Heart right ventricle (tissue), 16 donors: ENCODE data around the gene CREB3L2. TPM values are rescaled to one million over a fixed set of nuclear protein-coding genes. Genes with fewer than 3 reads are reported as not detected.

Experiments
- ATAC-seq, 8 donors: fragments of 200-7000 bp; cut with Tn5 transposase; one replicate each; pipeline ENCODE4 v1.9.1; 2020; ENCODE audit warnings: mild to moderate bottlenecking in 8 of 8, moderate library complexity in 8 of 8, moderate number of reproducible peaks in 1 of 8
- DNase-seq, 2 donors: peaks; one replicate each; pipeline ENCODE4 v3.0.0-alpha.2; 2020
- H3K27ac ChIP-seq, 10 donors: fragments of 200-600 bp; sonication (generic) in 2 of 10; one replicate each; pipeline versions ENCODE4 v1.5.0 to v1.8.0; 2020 to 2022; ENCODE audit warnings: mild to moderate bottlenecking in 3 of 10
- H3K27me3 ChIP-seq, 7 donors: fragments of 200-600 bp; one replicate each; pipeline ENCODE4 v1.8.0; 2021 to 2022; ENCODE audit warnings: mild to moderate bottlenecking in 2 of 7
- H3K36me3 ChIP-seq, 9 donors: fragments of 200-600 bp; sonication (generic) in 1 of 9; one replicate each; pipeline versions ENCODE4 v1.5.0 to v1.8.0; 2020 to 2022; ENCODE audit warnings: mild to moderate bottlenecking in 2 of 9
- H3K4me1 ChIP-seq, 9 donors: fragments of 200-600 bp; sonication (generic) in 1 of 9; one replicate each; pipeline versions ENCODE4 v1.5.0 to v1.8.0; 2020 to 2022; ENCODE audit warnings: mild to moderate bottlenecking in 4 of 9
- H3K4me3 ChIP-seq, 10 donors: fragments of 200-600 bp; sonication (generic) in 2 of 10; one replicate each; pipeline versions ENCODE4 v1.5.0 to v1.8.0; 2020 to 2022; ENCODE audit warnings: mild to moderate bottlenecking in 7 of 10, moderate library complexity in 2 of 10
- H3K9me3 ChIP-seq, 11 donors: fragments of 200-600 bp in 10 of 11; sonication (generic) in 2 of 11; one replicate each; pipeline versions ENCODE4 v1.5.0 to v1.8.0; 2013 to 2022; ENCODE audit warnings: mild to moderate bottlenecking in 2 of 11, control low read depth in 1 of 11, moderate library complexity in 1 of 11
- WGBS, 2 donors: extraction: QIAGEN DNeasy Blood & Tissue Kit; methylation state at CpG; one replicate each; pipeline ENCODE4 v1.1.7; 2013; ENCODE audit warnings: inconsistent platforms in 1 of 2; 5-methylcytosine and 5-hydroxymethylcytosine counted together
- intact Hi-C, 10 donors: fragments of 100-400 bp; cut with DNase I; formaldehyde crosslinking; loops; one replicate each; pipeline versions ENCODE4 v1.11.1 to v1.14.2; 2022
- polyA plus RNA-seq, 2 donors: library from polyadenylated mRNA; stranded (reverse); fragments of 200-250 nt; gene quantifications; one replicate each; pipeline ENCODE4 v1.2.3, GENCODE V29; 2013
- total RNA-seq, 10 donors: library from RNA; stranded (reverse); fragmentation: NEBNext Ultra II Directional in 3 of 10; extraction: Animal tissue kit (Norgen Biotek cat#: 25700) in 3 of 10; gene quantifications; one replicate each; pipeline versions ENCODE4 v1.2.1 to v1.2.4, GENCODE V29; 2021 to 2023
- TF ChIP-seq, protein P1 (sequence below), 9 donors: fragments of 200-600 bp; sonication (generic) in 2 of 9; IDR thresholded peaks; one replicate each; pipeline versions ENCODE4 v1.5.0 to v1.8.0; 2021 to 2022; ENCODE audit warnings: antibody characterized with exemption in 9 of 9, mild to moderate bottlenecking in 5 of 9, moderate library complexity in 1 of 9
- donor health status: Arrhythmogenic right ventricular cardiomyopathy.
- donor health status: ischemic (EF 13 %, LVEDD 7.1; RV severe dilation, severe dysfunction).
- donor health status: healthy with polysubstance abuse.
- donor health status: DM: no; HTN: yes; CAD: no.
- donor health status: DM: no; HTN: no; CAD: no.
- donor health status: ischemic (EF 25% LVEDD 6.9; RV normal size, moderate dysfunction).
- donor health status: ischemic (EF 25% LVEDD 5.7; RV mildly dilated, moderate dysfunction).
- donor health status: healthy.
- donor health status: DM: yes; HTN: yes; CAD: no.
- donor health status: Ischemic cardiomyopathy.
- donor health status: ischemic (EF 35%, LVEDD 5.7; RV mildly dilated, moderate dysfunction).
- donor health status: nonischemic (EF 11% LVEDD 7.7; RV severe dilation, severe dysfunction).
- donor health status: DM: yes; HTN: yes; CAD: no.
- donor health status: PGD.
- donor health status: ischemic (EF 29% LVEDD 5.4; RV normal size, mild dysfunction).
- donor health status: nonischemic (EF 23%, LVEDD 6.1; RV moderate dilation, normal function).

Gene CREB3L2
- total and polyA plus RNA-seq, 12 donors: 4.2 to 34.2 (median 23.3) TPM

GRCh38 chr7:137870078-137870477, 131.8 kb downstream of the CREB3L2 start:
- peaks cover 0 to 49% (median 8%) of the 10 kb centered on the region in 9 donors for H3K36me3 ChIP-seq
- H3K4me1 ChIP-seq: peaks cover 0 to 36% (median 19%) of the 10 kb centered on the region in 9 donors
- H3K4me3 ChIP-seq: no peak overlapping the region
- peaks cover 0 to 19% (median 6%) of the 10 kb centered on the region in 11 donors for H3K9me3 ChIP-seq
- WGBS, 2 donors: 95 to 99% methylated on average over 1 of the region's 1 CpG
- no peak for DNase-seq
- TF ChIP-seq, protein P1, sequence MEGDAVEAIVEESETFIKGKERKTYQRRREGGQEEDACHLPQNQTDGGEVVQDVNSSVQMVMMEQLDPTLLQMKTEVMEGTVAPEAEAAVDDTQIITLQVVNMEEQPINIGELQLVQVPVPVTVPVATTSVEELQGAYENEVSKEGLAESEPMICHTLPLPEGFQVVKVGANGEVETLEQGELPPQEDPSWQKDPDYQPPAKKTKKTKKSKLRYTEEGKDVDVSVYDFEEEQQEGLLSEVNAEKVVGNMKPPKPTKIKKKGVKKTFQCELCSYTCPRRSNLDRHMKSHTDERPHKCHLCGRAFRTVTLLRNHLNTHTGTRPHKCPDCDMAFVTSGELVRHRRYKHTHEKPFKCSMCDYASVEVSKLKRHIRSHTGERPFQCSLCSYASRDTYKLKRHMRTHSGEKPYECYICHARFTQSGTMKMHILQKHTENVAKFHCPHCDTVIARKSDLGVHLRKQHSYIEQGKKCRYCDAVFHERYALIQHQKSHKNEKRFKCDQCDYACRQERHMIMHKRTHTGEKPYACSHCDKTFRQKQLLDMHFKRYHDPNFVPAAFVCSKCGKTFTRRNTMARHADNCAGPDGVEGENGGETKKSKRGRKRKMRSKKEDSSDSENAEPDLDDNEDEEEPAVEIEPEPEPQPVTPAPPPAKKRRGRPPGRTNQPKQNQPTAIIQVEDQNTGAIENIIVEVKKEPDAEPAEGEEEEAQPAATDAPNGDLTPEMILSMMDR (IDR thresholded peaks at IDR 0.05): no peak
- no peaks in the 10 kb centered on the region for H3K27me3 ChIP-seq
- no peak overlapping the region for H3K27ac ChIP-seq
- no peak for ATAC-seq
- intact Hi-C loops: no loop called here

DNA sequence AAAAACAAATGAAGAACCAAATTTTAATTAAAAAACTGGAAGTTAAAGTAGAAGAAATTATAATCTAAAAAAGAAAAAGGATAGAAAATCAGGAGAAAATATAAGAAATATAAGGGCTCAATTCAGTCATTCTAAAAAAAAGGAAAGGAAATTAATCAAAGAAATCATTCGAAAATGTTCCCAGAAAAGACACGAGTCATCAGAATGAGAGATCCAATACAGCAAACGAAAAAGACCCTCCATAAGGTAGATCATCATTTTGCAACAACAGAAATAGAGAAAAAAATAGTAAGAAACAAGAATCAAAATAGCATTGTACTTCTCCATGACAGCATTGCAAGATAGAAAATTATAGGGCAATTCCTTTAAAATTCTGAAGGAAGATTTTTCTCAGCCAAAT, 132.6 kb downstream of the CREB3L2 start:
- ATAC-seq (no peak), DNase-seq (no peak)
- TF ChIP-seq, protein P1 (IDR thresholded peaks at IDR 0.05): no peak
- Histone ChIP-seq H3K4me1 (peaks cover 0 to 28% (median 13%) of the 10 kb centered on the region in 9 donors), H3K36me3 (peaks cover 0 to 55% (median 8%) of the 10 kb centered on the region in 9 donors), H3K27me3 (no peaks in the 10 kb centered on the region), H3K4me3 (no peak overlapping the region), H3K9me3 (peaks cover 0 to 19% (median 6%) of the 10 kb centered on the region in 11 donors), H3K27ac (no peak overlapping the region)
- WGBS, 2 donors: 97 to 100% methylated on average over 3 of the region's 3 CpGs
- intact Hi-C loops: no loop called here

DNA sequence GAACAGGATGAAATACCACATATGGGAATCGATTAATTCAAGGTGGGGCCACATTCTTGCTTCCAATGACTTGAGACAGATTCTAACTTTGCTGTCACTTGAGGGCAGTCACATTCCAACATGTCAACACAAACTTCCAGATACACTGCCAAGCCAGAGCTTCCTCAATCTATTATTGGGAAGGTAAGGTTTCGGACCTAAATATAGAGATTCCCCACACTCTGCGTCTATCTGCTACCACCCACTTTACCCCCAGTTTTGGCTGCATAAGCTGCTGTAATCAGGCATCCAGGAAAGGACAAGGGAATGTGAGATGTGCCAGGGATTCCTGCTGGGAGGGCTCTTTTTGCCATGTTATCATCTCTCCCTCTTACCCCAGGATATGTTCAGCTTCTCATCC, 134.6 kb downstream of the CREB3L2 start:
- DNase-seq (peak in 1 of 2 donors; percentile 36), ATAC-seq (peak; percentile 68 to 93 (median 83))
- Histone ChIP-seq H3K9me3 (peaks cover 0 to 19% (median 6%) of the 10 kb centered on the region in 11 donors), H3K4me1 (peaks cover 0 to 41% (median 5%) of the 10 kb centered on the region in 9 donors), H3K27me3 (no peaks in the 10 kb centered on the region), H3K4me3 (no peak overlapping the region), H3K27ac (peak overlapping the region in 6 of 10 donors; percentile 1 to 60 (median 44)), H3K36me3 (peaks cover 0 to 54% (median 8%) of the 10 kb centered on the region in 9 donors)
- TF ChIP-seq, protein P1 (IDR thresholded peaks at IDR 0.05): peak in 1 of 9 donors; percentile 12
- intact Hi-C loops: no loop called here
- WGBS, 2 donors: 45 to 62% methylated on average over 3 of the region's 3 CpGs

GRCh38 chr7:137865764-137866163, 136.1 kb downstream of the CREB3L2 start:
- Histone ChIP-seq H3K4me3 (no peak overlapping the region), H3K27me3 (no peaks in the 10 kb centered on the region), H3K9me3 (peaks cover 0 to 19% (median 6%) of the 10 kb centered on the region in 11 donors), H3K4me1 (peaks cover 0 to 35% (median 5%) of the 10 kb centered on the region in 9 donors), H3K36me3 (peaks cover 0 to 68% (median 8%) of the 10 kb centered on the region in 9 donors), H3K27ac (no peak overlapping the region)
- DNase-seq: no peak
- WGBS, 2 donors: 97 to 100% methylated on average over 1 of the region's 1 CpG
- no peak for ATAC-seq
- intact Hi-C loops: no loop called here
- TF ChIP-seq, protein P1 (IDR thresholded peaks at IDR 0.05): no peak
